Prostate gland (tissue), 2 donors: ENCODE data around the gene INTS1. TPM values are rescaled to one million over a fixed set of nuclear protein-coding genes. Genes with fewer than 3 reads are reported as not detected.
A peak's percentile ranks its signal among the peaks of the same experiment; 100 is the strongest.

ENCODE experiments used
- DNase-seq: peaks from one replicate; pipeline ENCODE4 v3.0.0-alpha.2; 2019; ENCODE audit warnings: low spot score
- H3K27ac ChIP-seq, 2 donors: fragments of 200-600 bp; sonication (generic); 2 replicates each; pipeline ENCODE4 v1.5.1; 2017 to 2019
- H3K27me3 ChIP-seq: fragments of 200-600 bp; sonication (generic); replicated peaks from 2 replicates; pipeline ENCODE4 v1.5.1; 2019; ENCODE audit not compliant: insufficient read depth
- H3K36me3 ChIP-seq, 2 donors: fragments of 200-600 bp; sonication (generic); 1 replicate in 1 of 2; 2 replicates in 1 of 2; pipeline versions ENCODE4 v1.5.1 to v1.8.1; 2017 to 2019
- H3K4me1 ChIP-seq: fragments of 200-600 bp; sonication (generic); replicated peaks from 2 replicates; pipeline ENCODE4 v1.5.1; 2019
- H3K4me3 ChIP-seq, 2 donors: fragments of 200-600 bp; sonication (generic); 2 replicates each; pipeline ENCODE4 v1.5.1; 2017 to 2019
- H3K9me3 ChIP-seq: fragments of 200-600 bp; sonication (generic); 2 replicates; pipeline ENCODE4 v1.5.1; 2017
- POLR2A ChIP-seq: fragments of 450-650 bp; IDR thresholded peaks from one replicate; pipeline ENCODE4 v1.6.1; 2016; ENCODE audit warnings: antibody characterized with exemption, mild to moderate bottlenecking
- POLR2AphosphoS5 ChIP-seq: sonication (generic); formaldehyde crosslinking; IDR thresholded peaks from one replicate; pipeline ENCODE4 v1.6.1; 2017; ENCODE audit warnings: antibody characterized with exemption
- WGBS: methylation state at CpG from one replicate; pipeline ENCODE4 v1.1.5; 2018; 5-methylcytosine and 5-hydroxymethylcytosine counted together
- intact Hi-C: fragments of 100-400 bp; cut with DNase I; formaldehyde crosslinking; loops from one replicate; pipeline ENCODE4 v1.14.2; 2022
- total RNA-seq, 2 donors: library from RNA; depleted of rRNA; stranded (reverse); fragments of >200 nt; gene quantifications; one replicate each; pipeline ENCODE4 v1.1.0, GENCODE V29; 2016
- TF ChIP-seq, protein P1 (sequence below), 4 experiments: fragments of 200-600 bp in 2 of 4; fragments of 450-650 bp in 2 of 4; sonication (generic) in 2 of 4; IDR thresholded peaks; 1 replicate in 3 of 4; 2 replicates in 1 of 4; pipeline ENCODE4 v1.5.1; 2016 to 2019; ENCODE audit warnings: antibody characterized with exemption in 4 of 4, mild to moderate bottlenecking in 2 of 4, moderate library complexity in 2 of 4

INTS1 gene
- total RNA-seq, 2 donors from 2014 or later = 64.9 to 146 TPM

DNA sequence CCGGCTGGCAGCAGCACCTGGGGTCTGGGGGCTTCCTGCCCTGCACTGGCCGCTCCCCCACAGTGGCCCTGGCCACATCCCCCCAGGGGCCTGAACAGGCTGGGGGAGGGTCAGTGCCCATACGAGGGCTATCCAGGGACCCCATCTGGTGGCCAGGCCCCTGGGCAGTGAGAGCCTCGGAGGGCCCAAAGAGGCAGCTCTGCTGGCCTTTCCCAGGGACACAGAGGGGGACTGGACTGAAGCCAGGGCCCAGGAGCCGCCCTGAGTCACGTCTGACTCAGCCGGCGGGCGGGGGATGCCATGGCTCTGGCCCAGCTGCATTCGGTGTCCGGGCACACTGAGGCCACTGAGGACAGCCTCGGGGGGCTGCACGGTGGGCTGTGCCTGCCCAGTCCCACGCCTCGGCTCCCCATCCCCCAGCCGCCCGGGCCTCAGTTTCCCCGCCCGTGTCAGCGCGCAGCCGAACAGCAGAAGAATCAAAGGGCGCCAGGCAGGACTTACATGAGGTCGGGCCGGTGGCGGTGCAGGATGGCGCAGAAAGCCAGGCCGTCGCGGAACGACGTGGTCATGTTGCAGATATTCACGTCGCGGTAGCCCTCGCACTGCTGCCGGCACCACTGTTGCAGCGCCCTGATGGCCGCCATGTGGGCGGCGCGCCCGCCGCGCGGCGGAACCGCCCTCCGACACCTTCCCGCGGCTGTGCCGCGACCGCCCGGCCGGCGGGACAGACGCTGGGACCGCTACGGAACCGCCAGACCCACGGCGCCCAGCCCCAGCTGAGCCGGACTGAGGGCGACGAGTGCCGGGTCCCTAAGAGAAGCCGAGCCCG, 45.3 kb downstream of the INTS1 start, which contains the start of gene MICALL2:
MICALL2 (minus strand) TSS at position 788 of the 829 bp plus-strand sequence; CDS start at position 644, 144 bp downstream.
- peak; percentile 29 for TF ChIP-seq POLR2AphosphoS5
- TF ChIP-seq, protein P1, sequence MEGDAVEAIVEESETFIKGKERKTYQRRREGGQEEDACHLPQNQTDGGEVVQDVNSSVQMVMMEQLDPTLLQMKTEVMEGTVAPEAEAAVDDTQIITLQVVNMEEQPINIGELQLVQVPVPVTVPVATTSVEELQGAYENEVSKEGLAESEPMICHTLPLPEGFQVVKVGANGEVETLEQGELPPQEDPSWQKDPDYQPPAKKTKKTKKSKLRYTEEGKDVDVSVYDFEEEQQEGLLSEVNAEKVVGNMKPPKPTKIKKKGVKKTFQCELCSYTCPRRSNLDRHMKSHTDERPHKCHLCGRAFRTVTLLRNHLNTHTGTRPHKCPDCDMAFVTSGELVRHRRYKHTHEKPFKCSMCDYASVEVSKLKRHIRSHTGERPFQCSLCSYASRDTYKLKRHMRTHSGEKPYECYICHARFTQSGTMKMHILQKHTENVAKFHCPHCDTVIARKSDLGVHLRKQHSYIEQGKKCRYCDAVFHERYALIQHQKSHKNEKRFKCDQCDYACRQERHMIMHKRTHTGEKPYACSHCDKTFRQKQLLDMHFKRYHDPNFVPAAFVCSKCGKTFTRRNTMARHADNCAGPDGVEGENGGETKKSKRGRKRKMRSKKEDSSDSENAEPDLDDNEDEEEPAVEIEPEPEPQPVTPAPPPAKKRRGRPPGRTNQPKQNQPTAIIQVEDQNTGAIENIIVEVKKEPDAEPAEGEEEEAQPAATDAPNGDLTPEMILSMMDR (IDR thresholded peaks at IDR 0.05) = no peak
- TF ChIP-seq POLR2A = peak; percentile 97
- WGBS = 0% methylated on average over 35 of the region's 69 CpGs
- peak; percentile 53 for DNase-seq

DNA sequence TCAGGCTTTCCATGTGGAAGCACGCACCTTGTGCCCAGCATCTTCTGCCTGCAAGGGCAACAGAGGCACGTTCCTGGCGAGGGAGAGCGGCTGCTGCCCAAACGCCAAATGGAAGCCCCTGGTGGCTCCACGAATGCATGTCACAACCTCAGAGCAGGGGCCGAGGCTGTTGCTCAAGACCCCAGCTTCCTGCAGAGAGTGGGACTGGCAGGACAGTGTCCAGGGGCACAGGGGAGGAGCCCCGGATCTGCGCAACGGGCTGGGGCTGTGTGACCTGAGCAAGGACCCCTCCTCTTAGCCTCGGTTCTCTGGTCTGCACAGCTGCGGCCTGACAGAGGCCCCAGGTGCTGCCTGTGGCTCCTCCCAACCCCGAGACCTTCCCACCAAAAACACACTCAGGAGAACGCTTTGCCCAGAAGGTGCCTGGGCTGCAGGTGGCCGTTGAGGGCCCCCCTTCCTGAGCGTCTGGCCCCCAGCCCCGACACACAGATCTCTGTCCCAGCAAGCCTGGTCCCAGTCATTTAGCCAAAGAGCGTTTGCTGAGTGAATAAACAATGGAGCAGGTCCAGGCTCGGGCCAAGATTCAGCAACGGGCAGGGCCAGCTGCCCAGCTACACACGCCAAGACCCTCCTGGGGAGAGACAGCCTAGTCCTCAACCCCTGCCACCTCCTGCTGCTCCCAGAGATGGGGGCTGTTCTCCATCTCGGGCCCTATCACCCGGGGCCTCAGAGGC, 46.1 kb downstream of the INTS1 start:
- Histone ChIP-seq H3K36me3 (no peaks in the 10 kb centered on the region), H3K4me3 (peak overlapping the region; percentile 56 to 59), H3K4me1 (peaks cover 21% of the 10 kb centered on the region), H3K27ac (peak overlapping the region; percentile 39 to 62), H3K27me3 (no peaks in the 10 kb centered on the region), H3K9me3 (no peaks in the 10 kb centered on the region)
- intact Hi-C loops = no loop called here
- 18% methylated on average over 21 of the region's 23 CpGs for WGBS
- DNase-seq = no peak
- TF ChIP-seq POLR2A = no peak
- no peak for TF ChIP-seq POLR2AphosphoS5
- TF ChIP-seq, protein P1 (IDR thresholded peaks at IDR 0.05) = no peak

More for the DNA sequence above, 45.3 kb downstream of the INTS1 start, which contains the start of gene MICALL2:
- intact Hi-C loops = no loop called here
- H3K27me3 ChIP-seq = no peaks in the 10 kb centered on the region
- peaks cover 21% of the 10 kb centered on the region for H3K4me1 ChIP-seq
- peak within 1 kb of the TSS; percentile 56 to 59 for H3K4me3 ChIP-seq
- no peaks in the 10 kb centered on the region for H3K36me3 ChIP-seq
- H3K27ac ChIP-seq = peak within 1 kb of the TSS; percentile 72 to 86
- H3K9me3 ChIP-seq = no peaks in the 10 kb centered on the region

DNA sequence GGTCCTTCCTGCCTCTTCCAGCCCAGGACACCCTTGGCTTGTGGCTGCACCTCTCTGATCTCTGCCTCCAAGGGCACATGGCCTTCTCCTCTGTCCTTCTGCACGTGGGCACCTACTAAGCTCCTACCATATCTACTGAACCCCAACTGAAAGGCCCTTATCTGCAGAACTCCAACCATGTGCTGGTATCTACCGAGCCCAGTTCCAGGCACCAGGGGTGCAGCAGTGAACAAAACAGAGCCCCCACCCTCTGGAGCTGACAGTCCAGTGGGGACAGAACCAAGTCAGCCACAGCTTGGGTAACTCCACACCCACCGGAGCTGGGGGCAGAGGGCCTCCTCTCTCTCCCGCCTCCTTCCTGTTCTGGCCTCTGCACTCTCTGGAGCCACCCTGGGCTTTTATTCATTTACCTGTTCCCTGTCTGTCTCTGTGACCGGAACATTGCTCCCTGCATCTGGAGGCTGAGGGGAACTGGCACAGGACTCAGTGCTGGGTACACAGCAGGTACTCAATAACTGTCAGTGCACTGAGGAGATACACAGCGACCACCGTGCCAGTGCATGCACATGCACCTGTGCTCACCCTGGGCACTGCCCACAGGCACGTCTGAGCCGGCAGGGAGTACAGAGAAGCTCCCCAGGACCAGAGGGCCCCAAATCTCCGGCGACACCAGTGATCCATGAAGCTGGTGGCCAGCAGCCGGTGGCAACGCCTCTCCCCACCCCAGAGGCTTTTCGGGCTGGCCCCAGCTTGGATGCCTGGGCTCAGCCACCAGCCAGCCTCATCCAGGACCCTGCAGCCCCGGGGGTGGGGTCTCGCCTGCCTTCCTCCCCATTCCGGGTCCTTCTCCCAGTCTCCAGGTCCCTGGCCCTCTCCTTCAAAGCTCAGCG, 46.9 kb downstream of the INTS1 start:
- H3K27ac ChIP-seq = no peak overlapping the region
- peaks cover 21% of the 10 kb centered on the region for H3K4me1 ChIP-seq
- no peaks in the 10 kb centered on the region for H3K27me3 ChIP-seq
- DNase-seq = no peak
- 64% methylated on average over 18 of the region's 18 CpGs for WGBS
- intact Hi-C loops = no loop called here
- no peaks in the 10 kb centered on the region for H3K36me3 ChIP-seq
- no peaks in the 10 kb centered on the region for H3K9me3 ChIP-seq
- TF ChIP-seq POLR2AphosphoS5 (no peak), POLR2A (no peak)
- TF ChIP-seq, protein P1 (IDR thresholded peaks at IDR 0.05) = no peak
- peak overlapping the region in 1 of 2 donors; percentile 56 for H3K4me3 ChIP-seq

DNA sequence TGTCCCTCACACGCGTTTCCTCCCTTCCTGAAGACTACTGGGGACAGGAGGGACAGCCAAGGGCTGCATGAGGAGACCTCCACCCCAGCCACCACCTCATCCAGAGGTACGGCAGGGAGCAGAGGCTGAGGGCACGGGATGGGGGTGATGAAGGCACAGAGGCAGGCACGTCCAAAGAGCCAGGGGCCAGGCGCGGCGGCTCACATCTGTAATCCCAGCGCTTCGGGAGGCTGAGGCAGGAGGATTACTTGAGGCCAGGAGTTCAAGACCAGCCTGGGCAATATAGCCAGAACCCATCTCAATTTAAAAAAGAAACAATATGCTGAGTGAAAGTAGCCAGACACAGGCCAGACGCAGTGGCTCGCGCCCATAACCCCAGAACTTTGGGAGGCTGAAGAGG, 48.2 kb downstream of the INTS1 start:
- H3K9me3 ChIP-seq = no peaks in the 10 kb centered on the region
- H3K36me3 ChIP-seq = no peaks in the 10 kb centered on the region
- no peak for TF ChIP-seq POLR2AphosphoS5
- no peak for TF ChIP-seq POLR2A
- TF ChIP-seq, protein P1 (IDR thresholded peaks at IDR 0.05) = no peak
- no peaks in the 10 kb centered on the region for H3K27me3 ChIP-seq
- DNase-seq = no peak
- peaks cover 21% of the 10 kb centered on the region for H3K4me1 ChIP-seq
- H3K27ac ChIP-seq = peak overlapping the region; percentile 81
- H3K4me3 ChIP-seq = no peak overlapping the region
- WGBS = 86% methylated on average over 13 of the region's 13 CpGs
- intact Hi-C loops = no loop called here
